Skin epidermis (tissue), 12 donors: ENCODE data around the gene GNA12.

ENCODE experiments used
- H3K27ac ChIP-seq, 21 experiments: fragments of 200-600 bp; sonication (generic) in 11 of 21; one replicate each; pipeline ENCODE4 v1.5.0; 2020; ENCODE audit warnings: mild to moderate bottlenecking in 3 of 21, inconsistent platforms in 2 of 21, moderate library complexity in 2 of 21
- H3K4me3 ChIP-seq, 7 experiments: fragments of 200-600 bp; sonication (generic) in 2 of 7; one replicate each; pipeline ENCODE4 v1.5.0; 2020; ENCODE audit warnings: inconsistent platforms in 2 of 7, mild to moderate bottlenecking in 2 of 7, moderate library complexity in 1 of 7

GNA12 gene

GRCh38 chr7:2792856-2793487, 51.1 kb downstream of the GNA12 start:
- H3K27ac ChIP-seq, result no peak overlapping the region
- H3K4me3 ChIP-seq, result no peak overlapping the region

- Histone ChIP-seq H3K27ac (peak overlapping the region in 1 of 21 experiments; percentile 5), H3K4me3 (no peak overlapping the region)
Measured at GRCh38 chr7:2792235-2792634, 51.9 kb downstream of the GNA12 start.

GRCh38 chr7:2791390-2791789, 52.7 kb downstream of the GNA12 start:
- Histone ChIP-seq H3K4me3 (no peak overlapping the region), H3K27ac (no peak overlapping the region)

- Histone ChIP-seq H3K27ac (no peak overlapping the region), H3K4me3 (no peak overlapping the region)
Measured at GRCh38 chr7:2787251-2787951, 56.7 kb downstream of the GNA12 start.

GRCh38 chr7:2786607-2787116, 57.4 kb downstream of the GNA12 start:
- no peak overlapping the region for H3K4me3 ChIP-seq
- no peak overlapping the region for H3K27ac ChIP-seq

GRCh38 chr7:2785071-2785500, 59.0 kb downstream of the GNA12 start:
- no peak overlapping the region for H3K4me3 ChIP-seq
- H3K27ac ChIP-seq, result no peak overlapping the region

GRCh38 chr7:2782565-2782964, 61.5 kb downstream of the GNA12 start:
- H3K27ac ChIP-seq, result no peak overlapping the region
- H3K4me3 ChIP-seq, result no peak overlapping the region

GRCh38 chr7:2782121-2782520, 62.0 kb downstream of the GNA12 start:
- Histone ChIP-seq H3K27ac (no peak overlapping the region), H3K4me3 (no peak overlapping the region)

- no peak overlapping the region for H3K4me3 ChIP-seq
- H3K27ac ChIP-seq, result no peak overlapping the region
Measured at GRCh38 chr7:2781636-2782035, 62.5 kb downstream of the GNA12 start.

GRCh38 chr7:2779051-2779450, 65.1 kb downstream of the GNA12 start:
- H3K27ac ChIP-seq, result peak overlapping the region in 3 of 21 experiments; percentile 6 to 32 (median 15)

GRCh38 chr7:2777898-2778535, 66.1 kb downstream of the GNA12 start:
- Histone ChIP-seq H3K4me3 (no peak overlapping the region), H3K27ac (peak overlapping the region in 7 of 21 experiments; percentile 5 to 37 (median 10))

More at GRCh38 chr7:2779051-2779450, 65.1 kb downstream of the GNA12 start:
- H3K4me3 ChIP-seq, result no peak overlapping the region

- Histone ChIP-seq H3K27ac (no peak overlapping the region), H3K4me3 (no peak overlapping the region)
Measured at GRCh38 chr7:2776401-2776800, 67.7 kb downstream of the GNA12 start.

GRCh38 chr7:2775785-2776184, 68.3 kb downstream of the GNA12 start:
- no peak overlapping the region for H3K4me3 ChIP-seq
- peak overlapping the region in 1 of 21 experiments; percentile 26 for H3K27ac ChIP-seq

- Histone ChIP-seq H3K4me3 (no peak overlapping the region), H3K27ac (peak overlapping the region in 2 of 21 experiments; percentile 1 to 26)
Measured at GRCh38 chr7:2775376-2775775, 68.7 kb downstream of the GNA12 start.

- peak overlapping the region in 2 of 21 experiments; percentile 1 to 26 for H3K27ac ChIP-seq
- no peak overlapping the region for H3K4me3 ChIP-seq
Measured at GRCh38 chr7:2774935-2775334, 69.2 kb downstream of the GNA12 start.

GRCh38 chr7:2774280-2774679, 69.8 kb downstream of the GNA12 start:
- Histone ChIP-seq H3K4me3 (no peak overlapping the region), H3K27ac (peak overlapping the region in 1 of 21 experiments; percentile 63)

GRCh38 chr7:2773608-2774007, 70.5 kb downstream of the GNA12 start:
- H3K4me3 ChIP-seq, result no peak overlapping the region
- peak overlapping the region in 13 of 21 experiments; percentile 2 to 68 (median 43) for H3K27ac ChIP-seq

- H3K27ac ChIP-seq, result peak overlapping the region in 7 of 21 experiments; percentile 3 to 63 (median 29)
Measured at GRCh38 chr7:2771274-2771731, 72.8 kb downstream of the GNA12 start.

GRCh38 chr7:2764621-2765020, 79.5 kb downstream of the GNA12 start:
- Histone ChIP-seq H3K4me3 (no peak overlapping the region), H3K27ac (peak overlapping the region in 1 of 21 experiments; percentile 29)

More at GRCh38 chr7:2771274-2771731, 72.8 kb downstream of the GNA12 start:
- no peak overlapping the region for H3K4me3 ChIP-seq

GRCh38 chr7:2763597-2763996, 80.5 kb downstream of the GNA12 start:
- Histone ChIP-seq H3K4me3 (no peak overlapping the region), H3K27ac (peak overlapping the region in 20 of 21 experiments; percentile 68 to 95 (median 83))
